ENCODE data around the gene CFHR5.
A peak's percentile ranks its signal among the peaks of the same experiment; 100 is the strongest.
"Not testable (repeated sequence)": the region's sequence is repeated elsewhere in the genome, so short reads cannot be mapped to it uniquely, and the experiment has no call there.

Gene CFHR5

DNA sequence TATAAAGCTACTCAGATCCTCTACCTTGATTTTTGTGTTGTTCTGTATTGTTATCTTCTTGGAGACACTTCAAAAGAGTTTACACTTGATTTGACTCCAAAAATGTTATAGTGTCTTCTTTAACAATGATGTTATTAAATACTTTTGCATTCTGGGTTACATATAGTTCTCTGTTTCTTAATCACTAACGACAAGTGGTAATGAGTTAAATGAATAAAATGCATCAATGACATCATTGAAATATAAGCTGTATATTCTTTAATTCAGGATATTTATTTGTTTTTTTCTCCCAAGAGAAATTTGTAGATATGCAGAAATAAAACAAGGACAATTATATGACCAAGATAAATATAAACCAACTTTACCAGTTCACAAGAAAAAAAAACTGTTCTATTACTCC is 7.2 kb upstream of the CFHR5 start:
- H3K27ac ChIP-seq = no peak overlapping the region
- TF ChIP-seq, protein P1, sequence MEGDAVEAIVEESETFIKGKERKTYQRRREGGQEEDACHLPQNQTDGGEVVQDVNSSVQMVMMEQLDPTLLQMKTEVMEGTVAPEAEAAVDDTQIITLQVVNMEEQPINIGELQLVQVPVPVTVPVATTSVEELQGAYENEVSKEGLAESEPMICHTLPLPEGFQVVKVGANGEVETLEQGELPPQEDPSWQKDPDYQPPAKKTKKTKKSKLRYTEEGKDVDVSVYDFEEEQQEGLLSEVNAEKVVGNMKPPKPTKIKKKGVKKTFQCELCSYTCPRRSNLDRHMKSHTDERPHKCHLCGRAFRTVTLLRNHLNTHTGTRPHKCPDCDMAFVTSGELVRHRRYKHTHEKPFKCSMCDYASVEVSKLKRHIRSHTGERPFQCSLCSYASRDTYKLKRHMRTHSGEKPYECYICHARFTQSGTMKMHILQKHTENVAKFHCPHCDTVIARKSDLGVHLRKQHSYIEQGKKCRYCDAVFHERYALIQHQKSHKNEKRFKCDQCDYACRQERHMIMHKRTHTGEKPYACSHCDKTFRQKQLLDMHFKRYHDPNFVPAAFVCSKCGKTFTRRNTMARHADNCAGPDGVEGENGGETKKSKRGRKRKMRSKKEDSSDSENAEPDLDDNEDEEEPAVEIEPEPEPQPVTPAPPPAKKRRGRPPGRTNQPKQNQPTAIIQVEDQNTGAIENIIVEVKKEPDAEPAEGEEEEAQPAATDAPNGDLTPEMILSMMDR (IDR thresholded peaks at IDR 0.05) = no peak
- no peak for TF ChIP-seq ZFX (IDR thresholded peaks at IDR 0.05; ENCODE audit: borderline replicate concordance)

DNA sequence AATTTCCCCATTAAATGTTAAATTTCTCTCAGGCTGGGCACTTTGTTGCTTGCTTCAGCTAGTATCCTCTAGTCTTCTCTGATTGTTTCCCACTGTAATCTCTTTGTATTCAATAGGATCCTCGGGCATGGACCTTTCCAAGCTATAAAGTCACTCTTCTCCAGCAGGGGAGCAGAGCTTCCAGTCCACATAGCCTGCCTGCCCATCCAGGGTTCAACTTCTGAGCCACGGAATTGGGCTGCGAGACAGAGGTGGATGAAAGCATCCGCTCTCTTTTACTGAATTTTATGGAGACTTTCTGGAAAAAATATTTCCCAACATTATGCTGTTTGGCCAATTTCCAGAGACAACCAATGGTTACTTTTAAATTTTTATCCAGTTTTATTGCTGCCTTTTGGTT is 1.1 kb upstream of the CFHR5 start:
- H3K27ac ChIP-seq = no peak overlapping the region
- TF ChIP-seq, protein P1 (IDR thresholded peaks at IDR 0.05) = no peak
- no peak for TF ChIP-seq ZFX (IDR thresholded peaks at IDR 0.05; ENCODE audit: borderline replicate concordance)

DNA sequence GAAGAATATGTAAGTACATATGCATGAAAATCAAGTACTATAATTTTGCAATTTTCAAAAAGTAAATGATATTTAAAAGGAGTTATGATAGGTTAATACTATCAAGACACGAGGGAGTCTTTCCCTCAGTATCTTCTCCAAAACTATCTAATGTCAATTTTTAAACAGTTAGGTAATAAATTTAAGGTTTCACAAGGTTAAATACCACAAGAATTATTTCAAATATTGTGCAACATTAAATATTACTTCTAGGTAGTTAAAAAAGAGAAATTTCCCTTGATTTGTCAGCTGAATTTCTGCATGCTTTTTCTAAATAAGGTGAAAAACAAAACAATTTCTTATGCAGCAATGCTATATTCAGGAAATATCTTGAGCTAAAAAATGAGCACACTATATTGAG is 3.5 kb downstream of the CFHR5 start:
- TF ChIP-seq, protein P1 (IDR thresholded peaks at IDR 0.05) = no peak
- no peak for TF ChIP-seq ZFX (IDR thresholded peaks at IDR 0.05; ENCODE audit: borderline replicate concordance)

DNA sequence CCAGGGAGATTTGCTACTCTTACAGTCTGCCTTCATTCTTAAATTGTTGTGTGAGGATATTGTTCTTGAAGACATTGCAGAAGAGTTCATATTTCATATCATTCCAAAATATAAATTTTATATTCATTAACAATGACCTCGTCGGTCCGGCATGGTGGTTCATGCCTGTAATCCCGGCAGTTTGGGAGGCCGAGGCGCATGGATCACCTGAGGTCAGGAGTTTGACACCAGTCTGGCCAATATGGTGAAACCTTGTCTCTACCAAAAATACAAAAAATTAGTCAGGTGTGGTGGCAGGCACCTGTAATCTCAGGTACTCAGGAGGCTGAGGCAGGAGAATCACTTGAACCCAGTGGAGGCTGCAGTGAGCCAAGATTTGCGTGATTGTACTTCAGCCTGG is 4.9 kb downstream of the CFHR5 start:
- H3K27ac ChIP-seq = not testable (repeated sequence)

More for the DNA sequence above, 3.5 kb downstream of the CFHR5 start:
- no peak overlapping the region for H3K27ac ChIP-seq

DNA sequence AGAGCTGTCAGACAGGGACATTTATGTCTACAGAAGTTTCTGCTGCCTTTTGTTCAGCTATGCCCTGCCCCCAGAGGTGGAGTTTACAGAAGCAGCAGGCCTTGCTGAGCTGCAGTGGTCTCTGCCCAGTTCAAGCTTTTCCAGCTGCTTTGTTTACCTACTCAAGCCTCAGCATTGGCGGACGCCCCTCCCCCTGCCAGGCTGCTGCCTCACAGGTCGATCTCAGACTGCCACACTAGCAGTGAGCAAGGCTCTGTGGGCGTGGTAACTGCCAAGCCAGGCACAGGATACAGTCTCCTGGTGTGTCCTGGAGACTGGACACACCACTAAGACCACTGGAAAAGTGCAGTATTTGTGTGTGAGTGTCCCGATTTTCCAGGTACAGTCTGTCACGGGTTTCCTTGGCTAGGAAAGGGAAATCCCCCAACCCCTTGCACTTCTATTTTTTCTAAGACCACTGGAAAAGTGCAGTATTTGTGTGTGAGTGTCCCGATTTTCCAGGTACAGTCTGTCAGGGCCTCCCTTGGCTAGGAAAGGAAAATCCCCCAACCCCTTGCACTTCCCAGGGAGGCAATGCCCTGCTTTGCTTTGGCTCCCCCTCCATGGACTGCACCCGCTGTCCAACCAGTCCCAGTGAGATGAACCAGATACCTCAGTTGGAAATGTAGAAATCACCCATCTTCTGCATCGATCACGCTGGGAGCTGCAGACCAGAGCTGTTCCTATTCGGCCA is 14.7 kb downstream of the CFHR5 start:
- TF ChIP-seq, protein P1 (IDR thresholded peaks at IDR 0.05) = peak; percentile 24
- H3K27ac ChIP-seq = peak overlapping the region; percentile 68

DNA sequence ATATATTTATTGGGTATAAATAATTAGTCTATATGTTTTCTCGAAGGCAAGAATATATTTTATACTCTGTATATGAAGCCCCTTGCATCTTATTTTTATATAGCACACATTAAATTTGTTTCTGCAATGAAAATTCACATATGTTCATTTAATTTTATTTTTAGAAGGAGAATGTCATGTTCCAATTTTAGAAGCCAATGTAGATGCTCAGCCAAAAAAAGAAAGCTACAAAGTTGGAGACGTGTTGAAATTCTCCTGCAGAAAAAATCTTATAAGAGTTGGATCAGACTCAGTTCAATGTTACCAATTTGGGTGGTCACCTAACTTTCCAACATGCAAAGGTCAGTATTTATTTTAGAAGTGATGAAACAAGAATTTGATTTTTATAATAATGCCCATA is 16.6 kb downstream of the CFHR5 start:
- no peak overlapping the region for H3K27ac ChIP-seq
- TF ChIP-seq ZFX (IDR thresholded peaks at IDR 0.05; ENCODE audit: borderline replicate concordance) = no peak
- TF ChIP-seq, protein P1 (IDR thresholded peaks at IDR 0.05) = no peak

DNA sequence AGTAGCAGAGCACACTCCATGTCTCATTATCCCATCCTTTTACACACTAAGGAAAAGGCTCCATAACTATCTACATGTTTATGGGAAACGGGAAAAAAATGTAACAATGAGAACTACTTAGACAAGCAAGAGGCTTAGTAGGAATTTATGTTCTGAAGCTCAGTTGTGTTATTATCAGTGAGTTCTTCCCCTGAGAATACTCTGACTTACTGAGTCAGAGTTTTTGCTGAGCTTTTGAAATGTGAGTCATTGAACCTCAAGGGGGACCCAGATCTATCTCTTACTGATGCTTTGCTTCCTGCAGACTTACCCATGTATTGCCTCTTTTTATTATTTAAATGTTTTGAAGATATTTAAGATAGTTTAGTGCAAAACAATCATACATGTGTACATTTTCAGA is 20.1 kb downstream of the CFHR5 start:
- H3K27ac ChIP-seq = no peak overlapping the region
- no peak for TF ChIP-seq ZFX (IDR thresholded peaks at IDR 0.05; ENCODE audit: borderline replicate concordance)
- TF ChIP-seq, protein P1 (IDR thresholded peaks at IDR 0.05) = no peak

DNA sequence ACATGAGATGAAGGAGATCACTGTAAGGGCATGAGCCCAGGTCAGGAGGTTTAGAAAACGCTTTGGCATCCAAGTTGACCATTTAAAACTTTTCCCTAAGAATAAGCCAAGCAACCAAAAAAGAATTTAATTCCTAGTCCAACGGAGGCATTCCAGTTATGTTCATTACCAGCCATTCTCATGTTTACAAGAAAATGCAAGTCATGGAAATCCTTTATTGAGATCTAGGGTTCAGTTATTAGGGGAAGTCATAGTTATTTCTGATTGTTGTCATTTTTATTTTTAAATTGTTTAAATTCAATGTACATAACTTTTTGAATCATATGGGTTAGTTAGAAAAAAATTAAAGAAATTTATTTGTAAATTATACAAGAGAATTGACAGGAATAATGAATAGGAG is 24.5 kb downstream of the CFHR5 start:
- no peak for TF ChIP-seq ZFX (IDR thresholded peaks at IDR 0.05; ENCODE audit: borderline replicate concordance)
- TF ChIP-seq, protein P1 (IDR thresholded peaks at IDR 0.05) = no peak
- no peak overlapping the region for H3K27ac ChIP-seq

All from 22Rv1 (cell line).